ENCODE data around the gene ANAPC1.
A peak's percentile ranks its signal among the peaks of the same experiment; 100 is the strongest.

Gene ANAPC1, protein sequence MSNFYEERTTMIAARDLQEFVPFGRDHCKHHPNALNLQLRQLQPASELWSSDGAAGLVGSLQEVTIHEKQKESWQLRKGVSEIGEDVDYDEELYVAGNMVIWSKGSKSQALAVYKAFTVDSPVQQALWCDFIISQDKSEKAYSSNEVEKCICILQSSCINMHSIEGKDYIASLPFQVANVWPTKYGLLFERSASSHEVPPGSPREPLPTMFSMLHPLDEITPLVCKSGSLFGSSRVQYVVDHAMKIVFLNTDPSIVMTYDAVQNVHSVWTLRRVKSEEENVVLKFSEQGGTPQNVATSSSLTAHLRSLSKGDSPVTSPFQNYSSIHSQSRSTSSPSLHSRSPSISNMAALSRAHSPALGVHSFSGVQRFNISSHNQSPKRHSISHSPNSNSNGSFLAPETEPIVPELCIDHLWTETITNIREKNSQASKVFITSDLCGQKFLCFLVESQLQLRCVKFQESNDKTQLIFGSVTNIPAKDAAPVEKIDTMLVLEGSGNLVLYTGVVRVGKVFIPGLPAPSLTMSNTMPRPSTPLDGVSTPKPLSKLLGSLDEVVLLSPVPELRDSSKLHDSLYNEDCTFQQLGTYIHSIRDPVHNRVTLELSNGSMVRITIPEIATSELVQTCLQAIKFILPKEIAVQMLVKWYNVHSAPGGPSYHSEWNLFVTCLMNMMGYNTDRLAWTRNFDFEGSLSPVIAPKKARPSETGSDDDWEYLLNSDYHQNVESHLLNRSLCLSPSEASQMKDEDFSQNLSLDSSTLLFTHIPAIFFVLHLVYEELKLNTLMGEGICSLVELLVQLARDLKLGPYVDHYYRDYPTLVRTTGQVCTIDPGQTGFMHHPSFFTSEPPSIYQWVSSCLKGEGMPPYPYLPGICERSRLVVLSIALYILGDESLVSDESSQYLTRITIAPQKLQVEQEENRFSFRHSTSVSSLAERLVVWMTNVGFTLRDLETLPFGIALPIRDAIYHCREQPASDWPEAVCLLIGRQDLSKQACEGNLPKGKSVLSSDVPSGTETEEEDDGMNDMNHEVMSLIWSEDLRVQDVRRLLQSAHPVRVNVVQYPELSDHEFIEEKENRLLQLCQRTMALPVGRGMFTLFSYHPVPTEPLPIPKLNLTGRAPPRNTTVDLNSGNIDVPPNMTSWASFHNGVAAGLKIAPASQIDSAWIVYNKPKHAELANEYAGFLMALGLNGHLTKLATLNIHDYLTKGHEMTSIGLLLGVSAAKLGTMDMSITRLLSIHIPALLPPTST (N-terminal part only)

DNA sequence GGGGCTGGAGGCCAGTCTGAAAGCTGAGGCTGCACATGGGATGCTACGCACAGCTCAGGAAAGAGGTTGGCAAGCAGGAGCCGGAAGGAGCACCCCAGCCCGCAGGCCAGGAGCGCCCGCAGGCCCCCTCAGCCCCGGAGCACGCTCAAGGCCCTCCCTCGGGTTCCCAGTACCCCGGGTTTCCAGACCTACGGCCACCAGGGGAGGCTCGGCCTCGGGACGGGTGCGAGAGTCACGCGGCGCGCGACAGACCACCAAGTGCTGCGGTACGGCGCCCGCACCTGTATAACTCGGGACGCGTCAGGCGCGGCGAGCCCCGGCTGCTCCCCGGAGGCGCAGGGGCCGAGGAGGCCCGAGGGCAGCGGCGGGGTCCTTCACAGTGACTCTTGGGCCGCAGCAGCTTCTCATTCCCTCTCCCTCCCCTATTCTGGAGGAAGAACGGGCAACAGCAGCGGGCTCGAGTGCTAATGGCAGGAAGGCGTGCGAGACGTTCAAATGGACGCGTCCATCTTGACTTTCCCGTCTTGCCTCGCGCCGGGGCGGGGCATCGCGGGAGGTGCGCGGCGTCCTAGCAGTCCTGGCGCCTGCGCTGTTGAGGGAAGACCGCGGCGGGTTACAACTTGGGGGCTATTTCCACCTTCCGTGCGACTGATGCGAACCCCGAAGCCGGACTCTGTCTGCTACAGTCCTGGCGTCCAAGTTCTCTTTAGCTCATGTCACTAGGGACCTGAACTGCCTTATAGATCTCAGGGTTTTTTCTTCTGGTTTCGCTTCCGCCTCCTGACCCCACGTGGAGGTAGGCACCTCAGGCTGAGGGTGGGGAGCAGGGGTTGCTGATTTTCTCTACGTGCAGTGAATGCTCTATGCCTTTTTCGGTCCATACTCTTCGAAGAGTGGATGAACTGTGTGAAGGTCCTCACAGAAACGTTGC, at the start of gene ANAPC1:
ANAPC1 (minus strand) TSS at position 533 of the 931 bp plus-strand sequence. CDS start 3,368 bp downstream, outside the sequence.
- Histone ChIP-seq H3F3A (ENCODE audit: insufficient read depth) (peaks cover 24% of the 10 kb centered on the region), H2AFZ (ENCODE audit: low read depth, low read length, severe bottlenecking) (peak within 1 kb of the TSS; percentile 75), H3K9ac (ENCODE audit: low read length) (peak within 1 kb of the TSS; percentile 94), H3K27ac (ENCODE audit: low read depth, low read length) (peak within 1 kb of the TSS; percentile 89), H3K9me2 (replicated peaks; ENCODE audit: insufficient read depth, low read length) (no peaks in the 10 kb centered on the region), H4K20me1 (ENCODE audit: low read depth, low read length) (no peaks in the 10 kb centered on the region), H3K4me3 (ENCODE audit: insufficient read depth, low read length, poor library complexity, severe bottlenecking) (peak within 1 kb of the TSS; percentile 90), H3K79me2 (ENCODE audit: insufficient read depth, low read length) (peaks cover 24% of the 10 kb centered on the region), H3K27me3 (ENCODE audit: low read length) (no peaks in the 10 kb centered on the region), H3K9me3 (ENCODE audit: insufficient read depth, low read length) (no peaks in the 10 kb centered on the region), H3K36me3 (ENCODE audit: low read length) (no peaks in the 10 kb centered on the region), H3K4me2 (ENCODE audit: low read depth, low read length, poor library complexity, severe bottlenecking) (peak within 1 kb of the TSS; percentile 98)
- TF ChIP-seq, protein P1, sequence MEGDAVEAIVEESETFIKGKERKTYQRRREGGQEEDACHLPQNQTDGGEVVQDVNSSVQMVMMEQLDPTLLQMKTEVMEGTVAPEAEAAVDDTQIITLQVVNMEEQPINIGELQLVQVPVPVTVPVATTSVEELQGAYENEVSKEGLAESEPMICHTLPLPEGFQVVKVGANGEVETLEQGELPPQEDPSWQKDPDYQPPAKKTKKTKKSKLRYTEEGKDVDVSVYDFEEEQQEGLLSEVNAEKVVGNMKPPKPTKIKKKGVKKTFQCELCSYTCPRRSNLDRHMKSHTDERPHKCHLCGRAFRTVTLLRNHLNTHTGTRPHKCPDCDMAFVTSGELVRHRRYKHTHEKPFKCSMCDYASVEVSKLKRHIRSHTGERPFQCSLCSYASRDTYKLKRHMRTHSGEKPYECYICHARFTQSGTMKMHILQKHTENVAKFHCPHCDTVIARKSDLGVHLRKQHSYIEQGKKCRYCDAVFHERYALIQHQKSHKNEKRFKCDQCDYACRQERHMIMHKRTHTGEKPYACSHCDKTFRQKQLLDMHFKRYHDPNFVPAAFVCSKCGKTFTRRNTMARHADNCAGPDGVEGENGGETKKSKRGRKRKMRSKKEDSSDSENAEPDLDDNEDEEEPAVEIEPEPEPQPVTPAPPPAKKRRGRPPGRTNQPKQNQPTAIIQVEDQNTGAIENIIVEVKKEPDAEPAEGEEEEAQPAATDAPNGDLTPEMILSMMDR (IDR thresholded peaks at IDR 0.05; ENCODE audit: insufficient read depth, low read length, poor library complexity, severe bottlenecking), result no peak
- no peak for TF ChIP-seq EZH2phosphoT487 (conservative IDR thresholded peaks at IDR 0.05; ENCODE audit: low read length)

DNA sequence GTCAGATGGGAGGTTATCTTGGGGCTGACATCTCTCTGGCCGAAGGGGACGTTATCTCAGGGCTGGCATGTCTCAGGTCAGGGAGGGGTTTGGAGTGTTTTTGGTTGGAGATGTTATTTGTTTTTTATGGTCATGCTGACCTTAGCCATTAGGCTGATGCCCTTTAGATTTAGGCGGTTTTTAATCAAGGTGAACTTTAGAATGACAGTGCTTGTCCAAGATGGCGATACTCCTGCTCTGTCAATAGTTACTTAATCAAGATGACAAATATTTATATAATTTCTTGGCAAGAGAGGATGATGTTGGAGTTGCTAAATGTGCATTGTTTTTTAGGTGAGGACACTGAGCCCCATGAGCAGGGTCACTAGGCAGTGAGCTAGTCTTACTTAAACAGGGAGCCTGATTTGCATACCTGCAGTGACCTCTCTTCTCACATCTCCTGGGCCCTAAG, 48.9 kb upstream of the ANAPC1 start:
- no peaks in the 10 kb centered on the region for H3K9me2 ChIP-seq (replicated peaks; ENCODE audit: insufficient read depth, low read length)
- H3K27ac ChIP-seq (ENCODE audit: low read depth, low read length), result no peak overlapping the region
- no peaks in the 10 kb centered on the region for H3K79me2 ChIP-seq (ENCODE audit: insufficient read depth, low read length)
- H3K9ac ChIP-seq (ENCODE audit: low read length), result no peak overlapping the region
- H3K27me3 ChIP-seq (ENCODE audit: low read length), result no peaks in the 10 kb centered on the region
- TF ChIP-seq, protein P1 (IDR thresholded peaks at IDR 0.05; ENCODE audit: insufficient read depth, low read length, poor library complexity, severe bottlenecking), result no peak
- TF ChIP-seq EZH2phosphoT487 (conservative IDR thresholded peaks at IDR 0.05; ENCODE audit: low read length), result no peak
- H4K20me1 ChIP-seq (ENCODE audit: low read depth, low read length), result no peaks in the 10 kb centered on the region
- no peak overlapping the region for H2AFZ ChIP-seq (ENCODE audit: low read depth, low read length, severe bottlenecking)
- no peak overlapping the region for H3K4me3 ChIP-seq (ENCODE audit: insufficient read depth, low read length, poor library complexity, severe bottlenecking)
- H3K4me2 ChIP-seq (ENCODE audit: low read depth, low read length, poor library complexity, severe bottlenecking), result no peak overlapping the region
- no peaks in the 10 kb centered on the region for H3F3A ChIP-seq (ENCODE audit: insufficient read depth)
- no peaks in the 10 kb centered on the region for H3K36me3 ChIP-seq (ENCODE audit: low read length)
- H3K9me3 ChIP-seq (ENCODE audit: insufficient read depth, low read length), result no peaks in the 10 kb centered on the region

DNA sequence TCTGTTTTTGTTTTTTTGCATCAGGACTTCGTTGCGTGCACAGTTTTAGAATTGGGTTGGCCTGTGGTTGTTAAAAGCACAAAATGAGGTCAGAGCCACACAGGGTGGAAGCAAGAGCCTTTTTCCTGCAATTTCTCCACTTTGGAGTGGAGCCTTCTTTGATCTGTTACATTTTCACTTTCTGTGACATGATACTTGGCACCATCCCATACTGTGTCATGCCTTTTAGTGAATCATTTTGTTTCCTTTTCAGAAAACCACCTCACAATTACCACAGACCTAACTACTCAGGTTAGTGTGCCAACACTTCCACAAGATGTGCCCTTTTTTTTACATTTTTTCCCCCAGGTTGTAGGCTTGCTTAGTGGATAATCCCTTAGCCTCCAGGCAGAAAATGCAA, 46.9 kb upstream of the ANAPC1 start:
- no peak overlapping the region for H3K4me3 ChIP-seq (ENCODE audit: insufficient read depth, low read length, poor library complexity, severe bottlenecking)
- H3K9ac ChIP-seq (ENCODE audit: low read length), result no peak overlapping the region
- TF ChIP-seq EZH2phosphoT487 (conservative IDR thresholded peaks at IDR 0.05; ENCODE audit: low read length), result no peak
- TF ChIP-seq, protein P1 (IDR thresholded peaks at IDR 0.05; ENCODE audit: insufficient read depth, low read length, poor library complexity, severe bottlenecking), result no peak
- no peak overlapping the region for H3K27ac ChIP-seq (ENCODE audit: low read depth, low read length)
- no peaks in the 10 kb centered on the region for H3K36me3 ChIP-seq (ENCODE audit: low read length)
- H3K9me3 ChIP-seq (ENCODE audit: insufficient read depth, low read length), result no peaks in the 10 kb centered on the region
- no peaks in the 10 kb centered on the region for H3K79me2 ChIP-seq (ENCODE audit: insufficient read depth, low read length)
- no peaks in the 10 kb centered on the region for H4K20me1 ChIP-seq (ENCODE audit: low read depth, low read length)
- no peak overlapping the region for H3K4me2 ChIP-seq (ENCODE audit: low read depth, low read length, poor library complexity, severe bottlenecking)
- H2AFZ ChIP-seq (ENCODE audit: low read depth, low read length, severe bottlenecking), result no peak overlapping the region
- no peaks in the 10 kb centered on the region for H3K9me2 ChIP-seq (replicated peaks; ENCODE audit: insufficient read depth, low read length)
- H3K27me3 ChIP-seq (ENCODE audit: low read length), result no peaks in the 10 kb centered on the region
- no peaks in the 10 kb centered on the region for H3F3A ChIP-seq (ENCODE audit: insufficient read depth)
